ENCODE results near the gene DUXA.

DNA sequence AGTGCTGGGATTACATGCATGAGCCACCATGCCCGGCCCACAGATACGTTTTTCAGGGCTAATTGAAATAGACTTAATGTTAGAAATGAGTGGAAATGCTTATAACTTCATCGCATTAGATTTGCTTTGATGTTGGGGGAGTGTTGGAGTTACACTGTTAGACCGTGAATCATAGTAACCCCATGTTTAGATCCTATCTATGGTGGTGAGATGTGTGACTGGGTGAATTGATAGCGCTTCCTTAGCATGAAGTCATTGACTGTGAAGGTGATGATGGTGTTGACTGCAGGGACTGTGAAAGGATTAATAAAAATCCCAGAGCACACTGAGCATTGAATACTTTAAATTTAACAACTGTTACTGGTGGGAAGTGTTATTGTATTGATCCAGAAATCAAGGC, 25.7 kb upstream of the DUXA start:
- no peak for TF ChIP-seq EZH2 (IDR thresholded peaks at IDR 0.05)
- TF ChIP-seq POLR2AphosphoS5 (IDR thresholded peaks at IDR 0.05; ENCODE audit: borderline replicate concordance, low read depth, low read length), result no peak

Data from SK-N-MC (cell line).